Astrocyte of the spinal cord (primary cell): Measurements from ENCODE around the gene TENM3.

Experiments used
- DNase-seq: peaks from one replicate; pipeline ENCODE4 v3.0.0; 2011; ENCODE audit warnings: low read depth, low spot score
- H3K4me3 ChIP-seq: 2 replicates; pipeline ENCODE4 v1.5.1; 2011; ENCODE audit warnings: low read depth, mild to moderate bottlenecking, low read length, moderate library complexity
- CTCF ChIP-seq: IDR thresholded peaks from 2 replicates; pipeline ENCODE4 v1.5.1; 2012; ENCODE audit warnings: low read depth, mild to moderate bottlenecking, low read length, inconsistent platforms
- in situ Hi-C: cut with HindIII; loops from 2 replicates; pipeline ENCODE4 v1.10.0; 2017; ENCODE audit warnings: low sequenced_read_pairs

The TENM3 gene

DNA sequence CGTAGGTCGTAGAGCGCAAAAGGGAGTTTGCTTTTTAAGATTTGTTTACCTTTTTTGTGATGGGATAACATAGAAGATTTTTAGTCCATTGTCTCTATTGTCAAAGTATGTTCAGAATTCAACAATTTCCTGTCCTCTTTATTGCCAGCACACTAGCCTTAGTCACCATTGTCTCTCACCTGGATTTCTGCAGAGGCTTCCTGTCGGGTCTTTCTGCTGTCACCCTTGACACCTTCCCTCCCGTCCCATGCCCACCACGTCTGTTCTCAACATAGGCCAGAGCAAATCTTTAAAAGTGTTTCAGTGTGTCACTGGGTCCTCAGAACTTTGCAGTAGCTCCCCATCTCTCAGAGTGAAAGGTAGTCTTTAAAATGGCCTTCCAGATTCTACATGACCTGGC is 323.9 kb downstream of the TENM3 start:
- in situ Hi-C loops: no loop called here
- no peak overlapping the region for H3K4me3 ChIP-seq
- no peak for DNase-seq
- no peak for TF ChIP-seq CTCF

- in situ Hi-C loops: no loop called here
- TF ChIP-seq CTCF: no peak
- no peak for DNase-seq
- no peak overlapping the region for H3K4me3 ChIP-seq
Observed at GRCh38 chr4:182569561-182569960, 326.4 kb downstream of the TENM3 start.

DNA sequence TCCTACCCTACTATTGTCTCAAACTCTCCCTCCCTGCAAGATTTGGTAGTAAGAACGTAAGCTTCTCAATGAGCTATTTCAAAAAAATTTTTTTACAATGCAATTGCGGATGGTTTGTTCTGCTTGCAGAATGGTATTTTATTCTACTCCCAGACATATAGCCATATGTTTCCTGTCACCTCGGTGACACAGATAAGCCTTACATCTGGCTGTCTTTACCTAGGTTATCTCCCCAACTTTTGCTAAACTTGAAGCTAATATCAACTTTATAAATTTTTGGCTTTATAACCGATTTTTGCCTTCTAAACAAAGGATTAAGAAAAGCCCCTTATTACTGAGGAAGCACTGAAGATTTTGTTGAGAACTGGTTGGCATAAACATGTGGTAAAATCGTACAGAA is 331.5 kb downstream of the TENM3 start:
- H3K4me3 ChIP-seq: no peak overlapping the region
- in situ Hi-C loops: no loop called here
- DNase-seq: no peak
- no peak for TF ChIP-seq CTCF

GRCh38 chr4:182575225-182575624 is 332.0 kb downstream of the TENM3 start:
- in situ Hi-C loops: no loop called here
- H3K4me3 ChIP-seq: no peak overlapping the region
- no peak for TF ChIP-seq CTCF
- DNase-seq: no peak

GRCh38 chr4:182576601-182577289 is 333.5 kb downstream of the TENM3 start:
- no peak for TF ChIP-seq CTCF
- in situ Hi-C loops: no loop called here
- no peak for DNase-seq
- no peak overlapping the region for H3K4me3 ChIP-seq

- no peak for DNase-seq
- no peak for TF ChIP-seq CTCF
- no peak overlapping the region for H3K4me3 ChIP-seq
- in situ Hi-C loops: no loop called here
Observed at GRCh38 chr4:182577411-182577810, 334.2 kb downstream of the TENM3 start.
